Activated T-helper 9 cell treated with anti-CD3 and anti-CD28 coated beads, Interleukin-2, amount 50 U/mL, for 16 hours (primary cell): ENCODE measurements around the gene AARSD1.
"Not testable (repeated sequence)": the region's sequence is repeated elsewhere in the genome, so short reads cannot be mapped to it uniquely, and the experiment has no call there.

Source experiments
- DNase-seq: peaks from one replicate; pipeline ENCODE4 v3.0.0-alpha.2; 2020; ENCODE audit warnings: low read depth

The AARSD1 gene

GRCh38 chr17:42920106-42920900 is 44.0 kb downstream of the AARSD1 start:
- no peak for DNase-seq

GRCh38 chr17:42919522-42920077 is 44.7 kb downstream of the AARSD1 start:
- DNase-seq: not testable (repeated sequence)

GRCh38 chr17:42918902-42919521 is 45.2 kb downstream of the AARSD1 start:
- no peak for DNase-seq

- DNase-seq: no peak
These were observed 47.0 kb downstream of the AARSD1 start for GRCh38 chr17:42917236-42917603.

GRCh38 chr17:42916388-42917235 is 47.6 kb downstream of the AARSD1 start:
- not testable (repeated sequence) for DNase-seq

GRCh38 chr17:42915288-42915687 is 49.0 kb downstream of the AARSD1 start:
- not testable (repeated sequence) for DNase-seq

- DNase-seq: no peak
These were observed 50.2 kb downstream of the AARSD1 start for GRCh38 chr17:42913981-42914617.

GRCh38 chr17:42913522-42913921 is 50.7 kb downstream of the AARSD1 start:
- no peak for DNase-seq

GRCh38 chr17:42908872-42909700 is 55.2 kb downstream of the AARSD1 start:
- DNase-seq: no peak

GRCh38 chr17:42906772-42907446 is 57.3 kb downstream of the AARSD1 start:
- no peak for DNase-seq

- DNase-seq: no peak
These were observed 60.2 kb downstream of the AARSD1 start for GRCh38 chr17:42904110-42904469.

- DNase-seq: no peak
These were observed 62.6 kb downstream of the AARSD1 start for GRCh38 chr17:42901535-42902229.
